RCC 7860 (cell line): ENCODE results near the gene RASD1.

Source experiments
- DNase-seq: peaks from one replicate; pipeline ENCODE4 v3.0.0-alpha.2; 2015; ENCODE audit warnings: low spot score
- FAIRE-seq: peaks from 2 replicates; lab custom pipeline; 2012; peaks lifted over from hg19 to GRCh38; lab: Jason Lieb, UNC

RASD1 gene

DNA sequence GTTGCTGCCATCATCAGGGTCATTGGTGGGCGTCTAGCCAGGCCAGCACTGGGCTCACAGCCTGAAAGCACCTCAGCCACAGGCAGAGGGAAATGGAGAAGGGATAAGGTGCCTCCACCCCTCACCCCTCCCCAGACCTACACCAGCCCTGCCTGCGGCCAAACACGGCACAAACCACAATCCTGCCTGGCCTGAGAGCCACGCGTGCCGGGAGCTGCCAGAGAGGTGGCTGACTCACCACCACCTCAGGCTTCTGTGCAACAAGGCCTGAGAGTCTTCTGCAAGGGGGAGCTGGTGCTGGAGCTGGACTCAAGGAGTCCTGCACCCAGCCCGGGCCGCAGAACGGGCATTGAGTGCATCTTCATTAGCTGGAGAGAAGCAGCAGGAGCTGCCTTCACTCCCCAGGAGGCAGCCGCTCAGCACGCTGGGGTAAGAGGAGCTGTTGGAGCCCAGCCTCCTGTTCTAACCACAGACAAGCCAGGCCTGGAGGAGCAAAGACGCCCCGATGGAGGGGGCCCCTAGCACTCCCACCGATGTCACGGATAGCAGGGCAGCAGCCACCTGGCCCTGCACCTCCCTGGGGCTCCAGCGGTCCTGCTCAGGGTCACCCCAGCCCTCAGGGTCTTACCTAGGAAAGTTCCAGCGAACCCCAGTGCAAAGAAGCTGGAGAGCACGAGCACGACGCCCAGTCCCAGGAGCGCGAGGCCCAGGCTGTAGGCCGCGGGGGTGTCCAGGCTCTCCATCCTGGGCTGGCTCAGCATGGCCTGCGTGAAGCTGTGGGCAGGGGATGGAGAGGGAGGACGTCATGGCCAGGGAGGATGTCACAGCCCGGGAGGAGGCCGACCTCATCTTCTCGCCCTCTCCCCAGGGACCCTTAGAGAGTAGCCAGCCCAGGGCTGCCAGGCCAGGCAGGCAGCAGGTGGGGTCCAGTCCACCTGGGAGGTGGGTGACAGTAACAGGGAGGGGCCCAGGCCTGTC is 16.0 kb upstream of the RASD1 start:
- DNase-seq (peak; percentile 89), FAIRE-seq (peak; percentile 90)

DNA sequence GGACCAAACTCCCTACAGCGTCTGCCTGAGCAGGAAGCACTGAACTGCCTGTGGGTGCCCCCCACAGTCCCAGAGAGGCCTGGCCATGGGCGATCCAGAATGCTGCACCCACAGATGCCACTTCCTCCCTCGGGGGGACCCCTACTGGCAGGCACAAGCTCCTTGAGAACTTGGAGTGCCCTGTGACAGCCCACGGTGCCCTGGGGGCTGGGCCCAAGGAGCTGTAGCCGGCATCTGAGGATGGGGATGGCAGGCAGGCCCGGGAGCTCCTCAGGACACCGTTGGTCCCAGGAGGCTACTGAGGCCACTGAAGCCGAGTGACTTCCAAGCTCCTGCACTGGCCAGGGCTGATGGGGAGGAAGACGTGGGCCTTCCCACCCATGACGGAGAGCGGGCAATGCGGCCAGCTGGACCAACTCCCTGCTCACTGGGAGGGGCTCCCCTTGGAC is 15.1 kb upstream of the RASD1 start:
- DNase-seq (no peak), FAIRE-seq (no peak)

DNA sequence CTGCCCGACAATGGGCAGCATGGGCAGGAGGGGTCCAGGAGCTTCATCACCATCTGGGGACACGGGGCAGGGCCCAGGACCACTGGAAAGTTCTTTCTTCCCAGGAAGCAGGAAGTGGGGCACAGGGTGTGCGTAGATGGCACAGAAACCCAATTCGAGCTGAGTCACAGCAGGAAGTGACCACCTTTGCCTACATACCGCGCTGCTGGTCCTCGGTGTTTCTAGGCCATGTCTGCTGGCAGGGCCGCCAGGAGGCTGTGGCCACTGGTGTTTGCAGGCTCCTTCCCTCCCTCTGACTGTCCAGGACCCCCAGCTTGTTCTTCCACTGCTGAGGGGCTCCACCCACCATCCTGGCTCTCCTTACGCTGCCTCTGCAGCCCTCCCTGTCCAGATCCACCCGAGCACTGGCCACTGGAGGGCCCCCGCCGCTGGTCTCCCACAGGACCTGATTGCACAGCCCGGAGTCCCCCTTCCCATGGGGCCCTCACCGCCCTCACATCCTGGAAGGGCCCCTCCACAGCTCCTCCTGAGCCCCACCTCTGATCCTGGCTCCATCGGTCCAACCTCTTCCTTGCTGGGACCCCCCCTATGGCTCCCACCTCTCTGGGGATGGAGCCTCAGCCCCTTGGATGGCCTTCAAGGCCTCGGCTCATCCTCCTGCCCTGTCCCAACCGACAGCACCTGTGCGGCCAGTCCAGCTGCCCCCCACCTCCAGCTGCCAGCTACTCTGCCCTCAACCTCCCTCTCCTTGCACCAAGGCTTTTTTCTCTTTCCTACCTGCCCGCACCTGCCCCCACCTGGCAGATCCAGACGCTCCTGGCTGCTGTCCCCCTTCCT is 14.5 kb upstream of the RASD1 start:
- DNase-seq (no peak), FAIRE-seq (no peak)

DNA sequence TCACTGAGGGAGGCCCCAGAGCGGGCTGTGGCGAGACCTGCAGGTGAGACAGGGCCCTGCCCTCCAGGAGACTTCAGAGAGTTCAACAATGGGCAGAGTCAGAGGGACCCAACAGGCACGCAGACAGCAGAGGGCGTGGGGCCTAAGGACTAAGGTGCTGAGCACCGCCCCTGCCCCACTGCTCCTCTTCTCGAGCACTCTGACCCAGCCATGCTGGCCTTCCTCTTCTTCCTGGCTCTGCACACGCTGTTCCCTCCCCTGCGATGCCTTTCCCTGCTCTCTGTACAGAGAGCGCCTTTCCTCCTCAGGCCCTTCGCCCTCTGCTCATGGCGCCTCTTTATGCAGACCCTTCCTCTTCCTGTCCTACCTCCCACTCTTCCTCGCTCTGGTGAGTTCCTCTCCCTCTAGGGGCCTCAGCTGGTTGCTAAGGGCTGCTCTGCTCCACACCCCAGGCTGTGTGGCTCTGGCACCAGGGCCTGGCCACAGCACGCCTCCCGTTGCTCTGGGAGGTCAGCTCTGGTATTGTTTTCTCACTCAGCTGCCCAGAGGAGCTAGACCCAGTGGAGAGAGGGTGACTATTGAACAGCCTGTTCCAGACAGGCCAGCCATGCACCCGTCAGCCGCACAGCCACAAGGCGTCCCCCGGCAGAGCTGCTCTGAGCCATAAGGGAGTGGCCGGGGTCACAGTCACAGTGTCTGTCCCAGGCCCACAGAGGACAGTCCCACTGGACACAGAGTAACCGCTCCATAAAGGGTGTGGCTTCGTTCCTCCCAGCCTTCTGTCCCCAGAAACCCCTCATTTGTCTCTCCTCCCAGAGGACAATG is 13.6 kb upstream of the RASD1 start:
- FAIRE-seq (no peak), DNase-seq (no peak)

DNA sequence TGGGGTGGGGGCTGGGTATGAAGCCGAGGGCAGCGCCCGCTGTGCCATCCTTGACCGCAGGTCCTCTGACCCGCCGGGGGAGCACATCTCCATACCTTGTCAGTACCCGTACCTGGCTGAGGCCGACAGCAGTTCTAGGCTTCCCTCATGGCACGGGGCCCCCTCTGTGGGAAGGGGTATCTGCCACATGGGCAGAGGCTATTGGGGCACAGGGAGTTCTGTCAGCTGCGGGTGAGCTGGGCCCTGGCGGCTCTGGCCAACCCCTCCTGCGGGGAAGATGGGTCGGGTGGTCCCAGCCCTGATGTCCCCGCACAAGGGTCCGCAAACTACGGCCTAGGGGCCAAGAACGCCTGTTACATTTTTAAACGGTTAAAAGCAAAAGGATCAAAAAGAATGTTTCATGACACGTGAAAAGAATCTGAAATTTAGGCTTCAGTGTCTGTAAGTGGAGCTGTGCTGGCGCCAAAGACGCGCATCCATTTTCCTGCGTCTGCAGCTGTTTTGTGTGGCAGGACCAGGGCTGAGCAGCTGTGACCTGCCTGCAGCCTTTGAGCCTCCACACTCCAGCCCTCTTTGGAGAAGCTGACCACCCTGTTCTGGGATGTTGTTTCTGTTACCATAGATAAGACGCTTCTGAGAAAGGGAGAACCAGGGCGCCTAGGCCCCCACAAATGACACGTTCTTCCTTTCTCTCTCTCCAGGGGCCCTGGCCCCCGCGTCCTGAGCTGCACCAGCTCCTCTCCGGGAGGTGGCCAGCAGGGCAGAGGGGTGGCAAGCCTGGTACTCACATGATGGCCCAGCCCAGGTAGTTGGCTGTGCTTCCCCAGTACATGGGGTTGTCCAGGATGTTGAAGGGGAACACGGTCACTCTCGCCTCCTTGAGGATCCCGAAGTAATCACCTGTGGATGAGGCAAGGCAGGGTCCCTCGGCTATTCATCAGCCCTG is 12.7 kb upstream of the RASD1 start:
- FAIRE-seq, result no peak
- no peak for DNase-seq

DNA sequence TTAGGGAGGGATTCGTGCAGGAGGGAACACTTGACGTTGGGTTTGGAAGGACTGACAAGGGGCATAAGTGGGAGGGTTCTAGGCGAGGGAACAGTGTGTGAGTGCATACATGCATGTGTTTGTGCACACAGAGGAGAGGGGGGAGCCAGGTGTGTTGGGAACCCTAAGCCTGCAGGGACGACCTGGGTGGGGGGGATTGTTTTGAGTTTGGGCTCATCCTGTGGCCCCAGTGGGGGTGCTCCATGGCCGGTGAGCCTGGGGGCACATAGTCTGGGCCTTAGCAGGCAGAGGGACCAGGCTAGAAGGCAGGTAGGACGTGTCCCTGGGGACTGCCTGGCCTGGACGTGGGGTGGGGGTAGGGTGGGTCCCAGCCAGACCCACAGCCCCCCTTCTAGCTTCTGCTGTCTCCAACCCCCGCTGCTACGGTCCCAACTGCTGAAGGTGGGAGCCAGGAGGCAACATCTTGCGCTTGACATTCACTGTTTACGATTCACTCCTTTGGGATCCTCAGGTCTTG is 11.9 kb upstream of the RASD1 start:
- FAIRE-seq (no peak), DNase-seq (no peak)

DNA sequence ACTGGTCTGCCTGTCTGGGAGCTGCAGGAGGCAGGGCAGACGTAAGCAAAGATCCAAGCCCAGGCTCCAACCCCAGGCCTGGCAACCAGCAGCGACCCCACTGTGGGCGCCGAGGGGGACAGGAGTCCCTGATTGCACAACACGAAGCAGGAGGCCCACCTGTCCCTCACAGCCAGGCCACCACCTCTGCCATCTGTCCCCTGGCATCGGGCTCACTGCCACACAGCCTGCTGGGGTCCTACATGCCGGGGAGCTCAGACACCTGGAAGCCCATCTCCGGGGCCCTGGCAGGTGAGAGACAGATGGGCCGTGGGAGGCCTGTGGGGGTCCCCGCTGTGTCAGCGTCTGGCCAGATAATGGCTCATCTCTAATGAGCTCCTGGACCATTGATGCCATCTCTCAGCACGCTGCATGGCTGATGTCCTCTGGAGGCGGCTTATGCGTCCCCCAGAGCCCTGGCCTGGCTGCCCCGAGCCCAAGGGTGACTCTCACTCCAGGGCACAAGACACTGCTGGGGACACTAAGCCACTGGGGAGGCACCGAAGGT is 11.3 kb upstream of the RASD1 start:
- FAIRE-seq, result no peak
- DNase-seq, result no peak

DNA sequence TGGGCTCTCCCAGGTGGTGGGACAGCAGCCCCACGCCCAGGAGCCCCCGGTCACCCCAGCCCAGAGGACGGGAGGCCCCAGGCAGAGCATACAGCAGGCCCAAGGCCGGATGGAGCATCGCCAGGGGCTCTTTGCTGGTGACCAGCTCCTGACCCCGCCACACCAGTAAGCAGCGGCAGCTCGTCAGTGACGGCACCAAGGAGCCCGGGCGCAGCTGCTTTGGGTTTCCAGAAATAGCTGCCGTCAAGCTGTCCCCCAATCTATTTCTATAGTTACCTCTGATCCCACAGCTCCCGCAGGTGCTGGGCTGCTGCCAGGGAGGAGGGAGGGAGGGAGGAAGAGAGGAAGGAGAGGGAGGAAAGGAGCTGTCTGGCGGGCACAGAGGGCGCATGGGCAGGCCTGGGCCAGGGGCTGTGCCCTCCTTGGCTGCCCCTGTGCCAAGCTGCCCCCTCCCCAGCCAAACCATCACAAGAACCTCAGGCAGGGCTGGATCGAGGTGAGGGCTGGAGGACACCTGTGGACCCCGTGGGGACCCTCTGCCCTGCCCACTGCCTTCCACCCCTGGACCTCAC is 10.8 kb upstream of the RASD1 start:
- FAIRE-seq (no peak), DNase-seq (no peak)

DNA sequence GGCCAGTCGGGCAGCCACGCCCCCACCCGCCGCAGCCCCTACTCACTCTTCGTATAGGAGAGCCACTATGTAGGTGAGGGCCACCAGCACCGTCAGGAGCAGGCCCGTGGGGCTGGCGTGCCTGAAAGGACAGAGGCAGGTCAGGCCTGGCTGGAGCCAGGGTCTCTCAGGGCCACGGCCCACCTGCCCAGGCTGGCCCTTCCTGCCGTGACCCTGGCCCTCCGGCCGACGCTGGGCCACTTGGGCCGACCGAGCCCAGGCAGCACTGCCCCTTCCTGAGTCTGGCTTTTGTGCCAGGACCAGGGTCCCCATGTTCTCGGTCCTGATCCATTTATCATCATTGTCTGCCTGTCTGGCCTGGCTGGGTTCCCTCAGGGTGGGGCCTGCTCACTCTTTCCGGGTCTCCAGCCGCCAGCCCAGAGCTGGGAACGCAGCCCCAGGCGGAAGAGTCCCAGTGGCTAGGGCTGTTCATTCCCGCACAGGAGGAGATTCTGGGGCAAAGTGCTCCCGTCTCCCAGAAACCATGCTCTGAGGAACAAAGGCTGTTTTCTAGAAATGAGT is 10.1 kb upstream of the RASD1 start:
- DNase-seq, result no peak
- no peak for FAIRE-seq

DNA sequence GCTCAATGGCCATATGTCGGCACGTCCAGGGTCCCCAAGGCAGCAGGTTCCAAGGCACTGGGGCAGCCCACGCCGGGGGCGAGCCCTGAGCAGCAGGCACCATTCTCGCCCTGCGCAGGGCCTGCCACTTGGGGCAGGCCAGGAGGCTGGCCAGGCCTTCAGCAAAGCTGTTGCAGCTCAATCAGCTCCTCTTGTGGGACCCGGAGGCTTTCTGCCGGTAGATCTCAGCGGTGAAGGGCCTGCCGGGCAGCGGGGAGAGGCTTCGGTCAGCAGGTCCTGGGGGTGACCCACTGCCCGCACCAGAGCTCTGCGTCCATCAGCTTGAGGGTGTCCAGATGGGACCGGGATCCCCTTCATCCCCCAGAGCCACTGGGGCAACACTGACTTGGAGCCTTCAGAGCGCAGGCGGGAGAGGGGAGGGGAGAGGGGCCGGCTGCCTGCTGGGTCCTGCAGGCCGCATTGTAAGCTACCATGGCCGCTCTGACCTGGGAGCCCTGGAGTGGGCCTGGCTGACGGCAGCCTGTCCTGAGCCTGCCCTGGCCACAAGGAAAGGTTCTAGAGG is 9.5 kb upstream of the RASD1 start:
- no peak for FAIRE-seq
- no peak for DNase-seq

DNA sequence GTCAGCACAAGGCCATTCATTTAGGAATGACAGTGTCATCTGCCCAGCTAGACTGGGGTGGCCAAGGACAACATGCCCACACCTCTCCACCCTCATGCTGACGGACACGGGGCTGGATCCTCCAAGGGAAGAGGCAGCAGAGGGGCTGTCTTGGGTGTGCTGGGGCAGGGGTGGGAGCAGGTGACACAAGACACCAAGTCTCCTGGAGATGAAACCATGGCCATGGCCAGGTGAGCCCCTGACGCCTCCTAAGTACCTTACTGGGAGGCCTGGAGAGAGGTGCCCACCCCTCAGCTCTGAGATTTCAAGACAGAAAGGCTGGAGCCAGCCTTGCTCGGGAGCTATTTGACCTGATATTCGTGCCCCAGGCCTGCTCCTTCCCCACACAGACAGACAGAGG is 9.0 kb upstream of the RASD1 start:
- DNase-seq (no peak), FAIRE-seq (no peak)

DNA sequence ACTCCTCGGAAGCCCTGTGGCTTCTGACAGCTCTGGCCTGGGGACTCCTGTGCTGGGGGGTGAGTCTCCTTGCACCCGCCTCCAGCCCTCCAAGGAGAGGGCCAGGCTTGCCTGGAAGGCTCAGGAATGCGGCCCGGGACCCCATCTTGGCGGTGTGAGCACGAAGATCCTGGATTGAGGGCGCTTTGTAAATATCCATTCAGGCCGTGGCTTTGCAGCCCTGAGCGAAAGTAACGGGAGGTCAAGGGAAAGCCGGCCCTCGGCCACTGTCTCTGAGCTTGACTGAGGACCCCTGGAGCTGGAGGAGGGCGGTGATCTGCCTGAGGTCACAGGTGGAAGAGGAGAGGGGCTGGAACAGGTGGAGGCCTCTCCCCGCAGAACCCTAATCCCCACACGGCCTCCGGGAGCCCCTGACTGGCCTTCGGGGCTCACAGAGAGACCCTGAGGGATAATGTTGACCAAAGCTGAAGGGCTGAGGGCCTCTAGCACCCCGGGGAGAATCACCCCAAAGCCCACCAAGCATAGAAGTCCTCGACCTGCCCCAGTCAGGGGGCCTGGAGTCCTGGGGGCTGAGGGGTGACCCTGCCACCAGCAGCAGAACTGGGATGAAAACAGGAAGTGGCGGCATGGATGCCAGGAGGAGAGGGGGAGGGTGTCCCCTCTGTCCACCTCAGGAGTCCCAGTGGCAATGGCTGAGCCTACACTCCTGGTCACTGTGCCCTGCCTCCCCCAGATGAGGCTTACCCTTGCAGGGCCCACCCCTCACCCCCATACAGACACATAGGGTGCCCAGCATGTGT is 8.3 kb upstream of the RASD1 start:
- no peak for DNase-seq
- no peak for FAIRE-seq

DNA sequence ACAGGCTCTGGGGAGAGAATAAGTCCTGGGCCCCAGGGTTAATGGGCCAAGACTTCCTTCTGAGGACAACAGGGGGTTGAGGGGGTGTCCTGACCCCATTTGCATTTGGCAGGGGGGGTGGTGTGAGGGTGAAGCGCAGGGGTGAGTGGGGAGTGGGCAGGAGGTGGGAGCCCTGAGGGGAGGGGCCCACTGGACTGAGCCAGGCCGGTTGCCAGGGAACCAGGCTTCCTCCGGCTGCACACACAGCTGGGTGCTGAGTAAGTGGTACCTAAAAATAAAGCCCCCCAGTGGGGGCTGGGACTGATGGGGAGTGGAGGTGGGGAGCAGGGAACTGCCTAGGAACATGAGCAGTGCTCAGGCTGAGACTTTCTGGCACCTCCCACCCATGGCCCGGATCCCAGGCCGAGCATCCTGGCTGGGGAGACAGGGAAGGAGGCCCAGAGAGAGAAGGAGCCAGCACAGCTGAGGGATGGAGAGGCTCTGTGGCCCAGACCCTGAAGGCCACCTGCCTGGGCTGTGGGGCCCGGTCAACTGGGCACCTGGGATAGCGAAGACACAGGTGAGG is 7.5 kb upstream of the RASD1 start:
- FAIRE-seq (no peak), DNase-seq (no peak)

DNA sequence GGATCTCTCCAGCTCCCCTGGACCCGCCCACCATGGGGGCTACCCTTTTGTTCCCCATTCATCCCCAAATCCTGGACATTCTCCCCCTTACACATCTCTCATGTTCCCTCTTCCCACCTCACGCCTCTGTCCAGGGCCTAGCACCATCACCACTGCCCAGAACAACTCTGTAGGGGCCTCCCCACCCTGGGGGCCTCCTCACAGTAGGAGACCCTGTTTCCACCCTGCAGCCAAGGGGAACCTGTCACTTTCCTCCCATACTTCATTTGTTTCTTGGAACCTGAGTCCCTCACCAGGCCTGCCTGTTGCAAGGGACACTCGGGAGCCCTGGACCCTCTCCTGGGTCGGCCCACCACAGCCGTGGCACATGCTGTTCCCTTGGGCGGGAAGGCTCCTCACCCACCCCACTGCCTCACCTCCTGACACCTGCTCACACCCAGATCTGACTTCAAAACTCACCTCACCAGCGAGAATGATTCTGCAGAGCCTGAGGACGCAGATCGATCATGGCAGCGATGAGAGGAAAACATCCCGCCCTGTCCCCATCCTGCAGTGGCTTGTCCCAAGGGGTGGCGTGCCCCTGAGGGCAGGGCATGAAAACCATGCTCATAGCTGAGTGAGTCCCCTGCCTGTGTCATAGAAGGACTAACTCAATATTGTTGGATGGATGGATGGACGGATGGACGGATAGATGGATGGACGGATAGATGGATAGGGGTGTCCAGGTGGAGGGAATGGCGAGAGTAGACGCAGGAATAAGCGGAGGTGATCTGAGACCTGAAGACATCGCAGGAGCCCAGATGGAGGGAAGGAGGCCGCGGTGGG is 6.8 kb upstream of the RASD1 start:
- FAIRE-seq, result no peak
- DNase-seq, result no peak

DNA sequence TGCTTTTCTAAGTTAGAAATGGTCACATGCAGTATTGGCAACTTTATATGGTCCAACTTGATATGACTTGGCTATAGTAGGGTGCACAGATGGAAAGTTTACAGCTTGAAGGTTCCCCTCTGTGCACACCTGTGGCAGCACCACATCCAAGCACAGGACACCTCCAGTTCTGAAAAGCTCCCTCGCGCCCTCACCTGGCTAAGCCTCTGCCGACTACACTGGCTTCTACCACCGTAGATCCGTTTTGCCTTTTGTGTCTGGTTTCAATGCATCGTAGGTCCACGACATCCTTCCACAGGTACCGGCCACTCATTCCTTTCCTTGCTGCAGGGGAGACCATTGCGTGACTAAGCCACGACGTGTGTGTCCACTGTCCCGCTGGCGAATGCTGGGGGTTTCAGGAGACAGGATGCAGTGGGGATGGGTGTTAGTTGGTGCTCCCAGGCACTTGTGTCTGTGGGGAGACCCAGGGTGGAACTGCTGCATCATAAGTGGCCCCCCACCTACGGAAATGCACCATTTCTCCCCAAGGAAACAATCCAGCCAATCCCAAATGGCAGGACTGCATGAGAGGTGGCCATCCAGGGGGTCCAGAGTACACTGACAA is 4.9 kb upstream of the RASD1 start:
- no peak for FAIRE-seq
- DNase-seq, result no peak
